Activated B cell treated with CpG ODN at 0.5 μM for 24 hours (primary cell): ENCODE measurements around the gene SCN8A. TPM values are rescaled to one million over a fixed set of nuclear protein-coding genes. Genes with fewer than 3 reads are reported as not detected.

Experiments
- ATAC-seq: fragments of 200-7000 bp; cut with Tn5 transposase; one replicate; pipeline ENCODE4 v1.10.0; 2021; ENCODE audit warnings: low read depth, mild to moderate bottlenecking, moderate library complexity
- CTCF ChIA-PET: fragments of 350-600 bp; sonication (Branson Sonifier 250); formaldehyde crosslinking; loops from one replicate; lab custom pipeline; 2021; ENCODE audit warnings: antibody characterized with exemption; lab: Charles Lee
- POLR2A ChIA-PET: fragments of 350-600 bp; sonication (Branson Sonifier 250); formaldehyde crosslinking; loops from one replicate; lab custom pipeline; 2021; ENCODE audit warnings: antibody characterized with exemption; lab: Charles Lee
- DNase-seq: peaks from one replicate; pipeline ENCODE4 v3.0.0; 2022
- H3K27ac Mint-ChIP-seq: one replicate; pipeline ENCODE4 v1.8.0; 2020; ENCODE audit warnings: mixed read lengths
- H3K27me3 Mint-ChIP-seq: one replicate; pipeline ENCODE4 v1.8.0; 2021; ENCODE audit warnings: mixed read lengths
- H3K36me3 Mint-ChIP-seq: one replicate; pipeline ENCODE4 v1.8.0; 2021; ENCODE audit warnings: low read depth, mixed read lengths
- H3K4me1 Mint-ChIP-seq: one replicate; pipeline ENCODE4 v1.8.0; 2021; ENCODE audit warnings: mixed read lengths
- H3K4me3 Mint-ChIP-seq: one replicate; pipeline ENCODE4 v1.8.0; 2020; ENCODE audit warnings: mild to moderate bottlenecking, mixed read lengths
- H3K9me3 Mint-ChIP-seq: one replicate; pipeline ENCODE4 v1.8.0; 2020; ENCODE audit warnings: mixed read lengths
- CTCF ChIP-seq: fragments of 200-600 bp; IDR thresholded peaks from one replicate; pipeline ENCODE4 v1.8.0; 2022; ENCODE audit warnings: antibody characterized with exemption, mild to moderate bottlenecking
- intact Hi-C: fragments of 100-400 bp; cut with micrococcal nuclease; formaldehyde crosslinking; loops from one replicate; pipeline ENCODE4 v1.15.1; 2024
- total RNA-seq: library from RNA; stranded (reverse); gene quantifications from 2 replicates; pipeline ENCODE4 v1.2.3, GENCODE V29; 2022

The SCN8A gene
- total RNA-seq, 1 donor from 2014 or later = 0.86 TPM

GRCh38 chr12:51726931-51727330 is 135.9 kb downstream of the SCN8A start:
- Mint-ChIP-seq H3K4me3 (no peak overlapping the region), H3K36me3 (no peaks in the 10 kb centered on the region), H3K4me1 (peaks cover under 1% of the 10 kb centered on the region), H3K9me3 (peaks cover 1% of the 10 kb centered on the region), H3K27me3 (peaks cover 18% of the 10 kb centered on the region), H3K27ac (no peak overlapping the region)
- CTCF ChIA-PET = no interaction called here
- no peak for ATAC-seq
- POLR2A ChIA-PET = no interaction called here
- TF ChIP-seq CTCF = no peak
- no peak for DNase-seq
- intact Hi-C loops = no loop called here

- no peaks in the 10 kb centered on the region for H3K4me1 Mint-ChIP-seq
- no peak for TF ChIP-seq CTCF
- intact Hi-C loops = no loop called here
- ChIA-PET POLR2A (no interaction called here), CTCF (no interaction called here)
- ATAC-seq (no peak), DNase-seq (no peak)
- peaks cover 22% of the 10 kb centered on the region for H3K9me3 Mint-ChIP-seq
- H3K36me3 Mint-ChIP-seq = no peaks in the 10 kb centered on the region
- no peak overlapping the region for H3K27ac Mint-ChIP-seq
- peaks cover 23% of the 10 kb centered on the region for H3K27me3 Mint-ChIP-seq
- no peak overlapping the region for H3K4me3 Mint-ChIP-seq
Observed at GRCh38 chr12:51729331-51729730, 138.3 kb downstream of the SCN8A start.

- Mint-ChIP-seq H3K4me3 (no peak overlapping the region), H3K27ac (no peak overlapping the region), H3K4me1 (no peaks in the 10 kb centered on the region), H3K36me3 (no peaks in the 10 kb centered on the region), H3K9me3 (peaks cover 28% of the 10 kb centered on the region), H3K27me3 (peaks cover 31% of the 10 kb centered on the region)
- intact Hi-C loops = no loop called here
- ATAC-seq = no peak
- CTCF ChIA-PET = no interaction called here
- no peak for DNase-seq
- no peak for TF ChIP-seq CTCF
- POLR2A ChIA-PET = no interaction called here
Observed at GRCh38 chr12:51730745-51731144, 139.7 kb downstream of the SCN8A start.

GRCh38 chr12:51740536-51740935 is 149.5 kb downstream of the SCN8A start:
- intact Hi-C loops = no loop called here
- DNase-seq = no peak
- peaks cover 35% of the 10 kb centered on the region for H3K27me3 Mint-ChIP-seq
- CTCF ChIA-PET = no interaction called here
- no peak overlapping the region for H3K27ac Mint-ChIP-seq
- no peak for TF ChIP-seq CTCF
- H3K4me3 Mint-ChIP-seq = no peak overlapping the region
- ATAC-seq = no peak
- POLR2A ChIA-PET = no interaction called here
- H3K4me1 Mint-ChIP-seq = no peaks in the 10 kb centered on the region
- peaks cover 2% of the 10 kb centered on the region for H3K36me3 Mint-ChIP-seq
- H3K9me3 Mint-ChIP-seq = peaks cover 26% of the 10 kb centered on the region

- CTCF ChIA-PET = no interaction called here
Observed at GRCh38 chr12:51744235-51744634, 153.2 kb downstream of the SCN8A start.

More at GRCh38 chr12:51744235-51744634, 153.2 kb downstream of the SCN8A start:
- Mint-ChIP-seq H3K36me3 (peaks cover 2% of the 10 kb centered on the region), H3K4me3 (no peak overlapping the region), H3K27ac (no peak overlapping the region), H3K9me3 (peaks cover 26% of the 10 kb centered on the region), H3K27me3 (peaks cover 20% of the 10 kb centered on the region), H3K4me1 (no peaks in the 10 kb centered on the region)
- TF ChIP-seq CTCF = no peak
- DNase-seq (no peak), ATAC-seq (no peak)
- intact Hi-C loops = no loop called here
- POLR2A ChIA-PET = no interaction called here
